Retinal pigment epithelial cell (primary cell): ENCODE data around the gene GSK3B.

Experiments
- DNase-seq: peaks from one replicate; pipeline ENCODE4 v3.0.0-alpha.2; 2010; ENCODE audit warnings: low read depth
- H3K4me3 ChIP-seq: 2 replicates; pipeline ENCODE4 v1.5.1; 2011; ENCODE audit warnings: mild to moderate bottlenecking, low read length, control low read depth, moderate library complexity
- CTCF ChIP-seq: conservative IDR thresholded peaks from 2 replicates; pipeline ENCODE4 v1.5.1; 2011; ENCODE audit warnings: low read depth, low read length, control low read depth, inconsistent platforms

The GSK3B gene

GRCh38 chr3:119981386-119981785, 112.9 kb downstream of the GSK3B start:
- no peak for DNase-seq
- no peak overlapping the region for H3K4me3 ChIP-seq
- TF ChIP-seq CTCF = no peak

GRCh38 chr3:119978554-119979208, 115.6 kb downstream of the GSK3B start:
- DNase-seq = no peak
- TF ChIP-seq CTCF = no peak
- H3K4me3 ChIP-seq = no peak overlapping the region

GRCh38 chr3:119977353-119977752, 116.9 kb downstream of the GSK3B start:
- DNase-seq = no peak
- no peak for TF ChIP-seq CTCF
- H3K4me3 ChIP-seq = no peak overlapping the region

GRCh38 chr3:119976214-119976613, 118.0 kb downstream of the GSK3B start:
- DNase-seq = no peak
- no peak for TF ChIP-seq CTCF
- no peak overlapping the region for H3K4me3 ChIP-seq

GRCh38 chr3:119974656-119975055, 119.6 kb downstream of the GSK3B start:
- TF ChIP-seq CTCF = no peak
- H3K4me3 ChIP-seq = no peak overlapping the region
- DNase-seq = no peak

GRCh38 chr3:119973018-119973646, 121.1 kb downstream of the GSK3B start:
- DNase-seq = no peak
- H3K4me3 ChIP-seq = no peak overlapping the region

More at GRCh38 chr3:119973018-119973646, 121.1 kb downstream of the GSK3B start:
- TF ChIP-seq CTCF = no peak
